ENCODE data around the gene PRSS36.

- TF ChIP-seq POLR2A (IDR thresholded peaks at IDR 0.05; ENCODE audit: low read depth, low read length) (no peak), POLR2AphosphoS5 (IDR thresholded peaks at IDR 0.05; ENCODE audit: low read depth, low read length) (no peak), TAF1 (IDR thresholded peaks at IDR 0.05; ENCODE audit: low read depth, low read length) (no peak), SPI1 (IDR thresholded peaks at IDR 0.05; ENCODE audit: low read depth, low read length) (no peak), PAX5 (IDR thresholded peaks at IDR 0.05; ENCODE audit: insufficient read depth, low read length, severe bottlenecking) (no peak), POU2F2 (IDR thresholded peaks at IDR 0.05; ENCODE audit: low read depth, low read length) (no peak)
These were observed 59.3 kb downstream of the PRSS36 start for GRCh38 chr16:31090540-31090939.

Measured in GM12891 (cell line).